ENCODE data around the gene PSMD1.

The PSMD1 gene

DNA sequence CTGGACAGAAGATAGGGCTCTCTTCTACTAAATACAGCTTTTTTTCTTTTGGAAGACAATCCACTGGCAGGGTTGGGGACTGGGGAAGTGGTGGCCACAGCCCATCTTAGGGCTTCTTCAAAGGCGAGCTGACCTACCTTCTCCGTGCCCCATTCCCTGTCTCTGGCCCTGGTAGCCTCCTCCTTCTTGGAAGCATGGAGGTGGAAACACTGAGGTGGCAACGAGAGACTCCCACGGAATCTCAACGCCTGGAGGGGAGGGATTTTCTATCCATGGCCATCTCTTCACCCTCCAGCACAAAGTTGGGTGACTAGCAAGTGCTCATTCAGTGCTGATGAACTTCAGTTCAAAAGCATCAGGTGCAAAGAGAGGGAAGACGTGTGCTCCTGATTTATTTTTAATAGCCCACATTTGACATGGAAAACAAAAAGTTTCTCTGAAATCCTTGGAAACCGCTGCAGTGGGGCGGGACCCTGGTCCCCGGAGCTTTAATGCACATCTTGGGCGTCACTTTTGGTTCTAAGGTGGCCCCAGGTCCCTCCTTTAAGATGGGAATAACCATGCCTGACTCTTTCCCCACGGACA, 141.1 kb downstream of the PSMD1 start:
- H3K36me3 ChIP-seq (ENCODE audit: control insufficient read depth in 2 of 2, insufficient read depth in 2 of 2, low read length in 2 of 2): no peaks in the 10 kb centered on the region
- peak overlapping the region; percentile 99 for H3K4me3 ChIP-seq (ENCODE audit: low read length in 2 of 2)
- no peaks in the 10 kb centered on the region for H3K27me3 ChIP-seq (ENCODE audit: control insufficient read depth in 1 of 2, insufficient read depth in 2 of 2, low read length in 2 of 2)
- H3K9ac ChIP-seq (ENCODE audit: low read length in 2 of 2): peak overlapping the region; percentile 80
- no peaks in the 10 kb centered on the region for H3K9me3 ChIP-seq (ENCODE audit: control insufficient read depth in 2 of 2, low read length in 2 of 2)
- H3K4me1 ChIP-seq (ENCODE audit: control insufficient read depth, insufficient read depth, low read length): peaks cover 23% of the 10 kb centered on the region
- peak overlapping the region; percentile 6 for H3K27ac ChIP-seq (ENCODE audit: low read length)

- Histone ChIP-seq H3K9me3 (ENCODE audit: control insufficient read depth in 2 of 2, low read length in 2 of 2) (no peaks in the 10 kb centered on the region), H3K9ac (ENCODE audit: low read length in 2 of 2) (peak within 1 kb of the TSS; percentile 80), H3K27ac (ENCODE audit: low read length) (peak within 1 kb of the TSS; percentile 6), H3K27me3 (ENCODE audit: control insufficient read depth in 1 of 2, insufficient read depth in 2 of 2, low read length in 2 of 2) (no peaks in the 10 kb centered on the region), H3K4me3 (ENCODE audit: low read length in 2 of 2) (peak within 1 kb of the TSS; percentile 99), H3K4me1 (ENCODE audit: control insufficient read depth, insufficient read depth, low read length) (peaks cover 23% of the 10 kb centered on the region), H3K36me3 (ENCODE audit: control insufficient read depth in 2 of 2, insufficient read depth in 2 of 2, low read length in 2 of 2) (no peaks in the 10 kb centered on the region)
Observed at GRCh38 chr2:231198291-231199173, 141.9 kb downstream of the PSMD1 start, which contains the start of gene ARMC9. Gene ARMC9, plus strand, starts transcription at chr2:231198631. Its CDS starts 7,608 bp downstream, at chr2:231206239.

- peaks cover 23% of the 10 kb centered on the region for H3K4me1 ChIP-seq (ENCODE audit: control insufficient read depth, insufficient read depth, low read length)
- H3K9me3 ChIP-seq (ENCODE audit: control insufficient read depth in 2 of 2, low read length in 2 of 2): no peaks in the 10 kb centered on the region
- H3K4me3 ChIP-seq (ENCODE audit: low read length in 2 of 2): peak overlapping the region; percentile 99
- no peaks in the 10 kb centered on the region for H3K36me3 ChIP-seq (ENCODE audit: control insufficient read depth in 2 of 2, insufficient read depth in 2 of 2, low read length in 2 of 2)
- H3K27ac ChIP-seq (ENCODE audit: low read length): no peak overlapping the region
- H3K27me3 ChIP-seq (ENCODE audit: control insufficient read depth in 1 of 2, insufficient read depth in 2 of 2, low read length in 2 of 2): no peaks in the 10 kb centered on the region
- peak overlapping the region; percentile 70 to 80 for H3K9ac ChIP-seq (ENCODE audit: low read length in 2 of 2)
Observed at GRCh38 chr2:231199219-231199618, 142.6 kb downstream of the PSMD1 start.

DNA sequence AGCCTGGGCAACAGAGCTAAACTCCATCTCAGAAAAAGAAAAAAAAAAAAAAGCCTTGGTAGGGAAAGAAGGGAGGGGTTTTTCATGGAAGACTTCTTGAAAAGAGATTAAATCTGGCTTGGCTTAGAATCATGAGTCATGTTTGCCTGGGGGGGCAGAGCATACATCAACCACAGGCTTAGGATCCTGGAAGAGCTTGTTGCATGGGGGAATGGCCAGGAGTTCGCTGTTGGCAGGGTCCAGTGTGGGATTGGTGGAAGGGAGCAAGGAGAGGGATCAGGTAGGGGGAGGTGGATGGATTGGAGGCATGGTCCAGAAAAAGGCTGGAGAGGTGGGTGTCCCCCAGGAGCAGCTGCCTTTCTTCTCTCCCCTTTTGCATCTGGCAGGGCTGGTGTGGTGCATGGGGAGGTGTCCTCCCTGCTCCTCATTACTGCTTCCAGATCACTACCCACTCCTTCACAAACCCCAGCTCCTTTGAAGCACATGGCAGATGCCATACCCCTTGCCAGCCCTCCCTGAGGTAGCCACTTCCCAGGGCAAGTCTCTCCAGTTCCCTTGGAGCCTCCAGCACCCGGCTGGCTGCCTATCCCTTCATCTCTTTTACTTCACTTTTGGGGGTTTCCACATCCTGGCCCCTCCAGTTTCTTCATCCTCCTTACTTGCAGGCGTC, 144.3 kb downstream of the PSMD1 start:
- H3K4me1 ChIP-seq (ENCODE audit: control insufficient read depth, insufficient read depth, low read length): peaks cover 23% of the 10 kb centered on the region
- no peak overlapping the region for H3K27ac ChIP-seq (ENCODE audit: low read length)
- H3K36me3 ChIP-seq (ENCODE audit: control insufficient read depth in 2 of 2, insufficient read depth in 2 of 2, low read length in 2 of 2): peaks cover 0 to 5% of the 10 kb centered on the region in 2 donors
- no peak overlapping the region for H3K9ac ChIP-seq (ENCODE audit: low read length in 2 of 2)
- no peaks in the 10 kb centered on the region for H3K27me3 ChIP-seq (ENCODE audit: control insufficient read depth in 1 of 2, insufficient read depth in 2 of 2, low read length in 2 of 2)
- H3K9me3 ChIP-seq (ENCODE audit: control insufficient read depth in 2 of 2, low read length in 2 of 2): no peaks in the 10 kb centered on the region
- peak overlapping the region in 1 of 2 donors; percentile 8 for H3K4me3 ChIP-seq (ENCODE audit: low read length in 2 of 2)

DNA sequence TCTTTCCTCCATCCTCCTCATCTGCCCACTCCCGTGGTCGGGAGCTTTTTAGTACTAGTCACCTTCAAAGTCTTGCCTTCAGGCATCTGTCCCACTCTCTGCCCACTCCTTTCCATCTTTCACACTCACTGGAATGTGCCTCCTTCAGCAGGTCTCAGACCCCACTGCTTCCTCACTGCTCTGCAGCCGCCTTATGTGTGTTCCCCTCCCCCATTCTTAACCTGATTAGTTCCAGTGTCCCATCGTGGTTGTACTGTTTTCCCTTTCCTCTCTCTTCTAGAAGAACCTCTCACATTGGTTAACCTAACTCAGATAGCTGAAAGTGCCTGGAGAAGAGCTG, 144.8 kb downstream of the PSMD1 start:
- no peak overlapping the region for H3K4me3 ChIP-seq (ENCODE audit: low read length in 2 of 2)
- no peak overlapping the region for H3K27ac ChIP-seq (ENCODE audit: low read length)
- peaks cover 0 to 5% of the 10 kb centered on the region in 2 donors for H3K36me3 ChIP-seq (ENCODE audit: control insufficient read depth in 2 of 2, insufficient read depth in 2 of 2, low read length in 2 of 2)
- H3K4me1 ChIP-seq (ENCODE audit: control insufficient read depth, insufficient read depth, low read length): peaks cover 23% of the 10 kb centered on the region
- H3K27me3 ChIP-seq (ENCODE audit: control insufficient read depth in 1 of 2, insufficient read depth in 2 of 2, low read length in 2 of 2): no peaks in the 10 kb centered on the region
- H3K9me3 ChIP-seq (ENCODE audit: control insufficient read depth in 2 of 2, low read length in 2 of 2): no peaks in the 10 kb centered on the region
- H3K9ac ChIP-seq (ENCODE audit: low read length in 2 of 2): no peak overlapping the region

- H3K4me3 ChIP-seq (ENCODE audit: low read length in 2 of 2): no peak overlapping the region
- no peaks in the 10 kb centered on the region for H3K27me3 ChIP-seq (ENCODE audit: control insufficient read depth in 1 of 2, insufficient read depth in 2 of 2, low read length in 2 of 2)
- H3K9me3 ChIP-seq (ENCODE audit: control insufficient read depth in 2 of 2, low read length in 2 of 2): no peaks in the 10 kb centered on the region
- H3K4me1 ChIP-seq (ENCODE audit: control insufficient read depth, insufficient read depth, low read length): peaks cover 18% of the 10 kb centered on the region
- no peak overlapping the region for H3K9ac ChIP-seq (ENCODE audit: low read length in 2 of 2)
- H3K36me3 ChIP-seq (ENCODE audit: control insufficient read depth in 2 of 2, insufficient read depth in 2 of 2, low read length in 2 of 2): peaks cover 0 to 5% of the 10 kb centered on the region in 2 donors
- H3K27ac ChIP-seq (ENCODE audit: low read length): no peak overlapping the region
Observed at GRCh38 chr2:231203087-231203486, 146.4 kb downstream of the PSMD1 start.

GRCh38 chr2:231204146-231204545, 147.5 kb downstream of the PSMD1 start:
- H3K36me3 ChIP-seq (ENCODE audit: control insufficient read depth in 2 of 2, insufficient read depth in 2 of 2, low read length in 2 of 2): peaks cover 0 to 8% of the 10 kb centered on the region in 2 donors
- no peaks in the 10 kb centered on the region for H3K9me3 ChIP-seq (ENCODE audit: control insufficient read depth in 2 of 2, low read length in 2 of 2)
- H3K9ac ChIP-seq (ENCODE audit: low read length in 2 of 2): no peak overlapping the region
- H3K27ac ChIP-seq (ENCODE audit: low read length): no peak overlapping the region
- H3K4me1 ChIP-seq (ENCODE audit: control insufficient read depth, insufficient read depth, low read length): peaks cover 13% of the 10 kb centered on the region
- H3K4me3 ChIP-seq (ENCODE audit: low read length in 2 of 2): no peak overlapping the region
- no peaks in the 10 kb centered on the region for H3K27me3 ChIP-seq (ENCODE audit: control insufficient read depth in 1 of 2, insufficient read depth in 2 of 2, low read length in 2 of 2)

DNA sequence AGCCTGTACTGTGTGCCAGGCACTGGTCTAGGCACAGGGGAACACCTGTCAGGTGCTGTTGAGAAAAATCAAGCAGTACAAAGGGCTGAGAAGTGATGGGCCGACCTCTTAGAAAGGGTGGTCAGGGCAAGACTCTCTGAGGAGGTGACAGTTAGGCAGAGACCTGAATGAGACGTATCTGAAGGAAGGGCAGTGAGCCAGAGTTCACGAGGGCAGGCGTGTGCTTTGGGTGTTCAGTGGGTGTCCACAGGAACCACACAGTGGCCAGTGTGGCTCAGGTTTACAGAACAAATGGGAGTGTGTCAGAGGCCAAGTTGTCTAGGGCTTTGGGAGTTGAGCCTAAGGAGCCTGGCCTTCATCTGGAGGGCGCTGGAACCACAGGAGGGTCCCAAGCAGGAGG, 147.9 kb downstream of the PSMD1 start:
- no peak overlapping the region for H3K27ac ChIP-seq (ENCODE audit: low read length)
- H3K9me3 ChIP-seq (ENCODE audit: control insufficient read depth in 2 of 2, low read length in 2 of 2): no peaks in the 10 kb centered on the region
- peaks cover 9% of the 10 kb centered on the region for H3K4me1 ChIP-seq (ENCODE audit: control insufficient read depth, insufficient read depth, low read length)
- no peak overlapping the region for H3K4me3 ChIP-seq (ENCODE audit: low read length in 2 of 2)
- H3K27me3 ChIP-seq (ENCODE audit: control insufficient read depth in 1 of 2, insufficient read depth in 2 of 2, low read length in 2 of 2): no peaks in the 10 kb centered on the region
- H3K9ac ChIP-seq (ENCODE audit: low read length in 2 of 2): no peak overlapping the region
- H3K36me3 ChIP-seq (ENCODE audit: control insufficient read depth in 2 of 2, insufficient read depth in 2 of 2, low read length in 2 of 2): peaks cover 0 to 8% of the 10 kb centered on the region in 2 donors

DNA sequence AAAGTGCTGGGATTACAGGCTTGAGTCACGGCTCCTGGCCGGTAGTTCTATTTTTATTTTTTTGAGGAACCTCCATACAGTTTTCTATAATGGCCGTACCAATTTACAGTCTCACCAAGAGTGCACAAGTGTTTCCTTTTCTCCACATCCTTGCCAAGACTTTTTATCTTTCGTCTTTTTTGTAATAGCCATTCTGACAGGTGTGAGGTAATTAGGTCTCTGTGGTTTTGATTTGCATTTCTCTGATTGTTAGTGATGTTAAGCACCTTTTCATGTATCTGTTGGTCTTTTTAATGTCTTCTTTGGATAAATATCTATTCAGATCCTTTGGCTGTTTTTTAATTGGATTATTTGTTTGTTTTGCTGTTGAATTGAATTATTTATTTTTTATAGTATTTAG, 151.1 kb downstream of the PSMD1 start:
- no peak overlapping the region for H3K9ac ChIP-seq (ENCODE audit: low read length in 2 of 2)
- H3K27ac ChIP-seq (ENCODE audit: low read length): no peak overlapping the region
- peaks cover 3 to 12% of the 10 kb centered on the region in 2 donors for H3K36me3 ChIP-seq (ENCODE audit: control insufficient read depth in 2 of 2, insufficient read depth in 2 of 2, low read length in 2 of 2)
- no peaks in the 10 kb centered on the region for H3K4me1 ChIP-seq (ENCODE audit: control insufficient read depth, insufficient read depth, low read length)
- no peaks in the 10 kb centered on the region for H3K9me3 ChIP-seq (ENCODE audit: control insufficient read depth in 2 of 2, low read length in 2 of 2)
- no peak overlapping the region for H3K4me3 ChIP-seq (ENCODE audit: low read length in 2 of 2)
- H3K27me3 ChIP-seq (ENCODE audit: control insufficient read depth in 1 of 2, insufficient read depth in 2 of 2, low read length in 2 of 2): no peaks in the 10 kb centered on the region

- no peak overlapping the region for H3K4me3 ChIP-seq (ENCODE audit: low read length in 2 of 2)
- H3K4me1 ChIP-seq (ENCODE audit: control insufficient read depth, insufficient read depth, low read length): no peaks in the 10 kb centered on the region
- no peaks in the 10 kb centered on the region for H3K9me3 ChIP-seq (ENCODE audit: control insufficient read depth in 2 of 2, low read length in 2 of 2)
- peaks cover 10 to 20% of the 10 kb centered on the region in 2 donors for H3K36me3 ChIP-seq (ENCODE audit: control insufficient read depth in 2 of 2, insufficient read depth in 2 of 2, low read length in 2 of 2)
- H3K27me3 ChIP-seq (ENCODE audit: control insufficient read depth in 1 of 2, insufficient read depth in 2 of 2, low read length in 2 of 2): no peaks in the 10 kb centered on the region
- no peak overlapping the region for H3K27ac ChIP-seq (ENCODE audit: low read length)
- H3K9ac ChIP-seq (ENCODE audit: low read length in 2 of 2): no peak overlapping the region
Observed at GRCh38 chr2:231210782-231211181, 154.1 kb downstream of the PSMD1 start.

All from stomach smooth muscle (tissue), 2 donors.